Measurements from ENCODE around the gene RB1. TPM values are rescaled to one million over a fixed set of nuclear protein-coding genes. Genes with fewer than 3 reads are reported as not detected.

Gene RB1
- polyA plus RNA-seq, 3 donors, result 18.4 to 38.8 (median 29.9) TPM

GRCh38 chr13:48494874-48495273 lies 191.3 kb downstream of the RB1 start:
- H3K4me3 ChIP-seq (replicated peaks in 1 of 3; ENCODE audit: low read depth in 2 of 3, low read length in 3 of 3), result no peak overlapping the region
- Mint-ChIP-seq H3K4me1 (peaks cover 40% of the 10 kb centered on the region), H3K4me3 (no peak overlapping the region), H3K27ac (peak overlapping the region in 1 of 7 donors; percentile 26), H3K27me3 (ENCODE audit: low read depth in 3 of 3) (peaks cover 0 to 1% (median 0%) of the 10 kb centered on the region in 3 donors), H3K9me3 (peaks cover 0 to 3% (median 0%) of the 10 kb centered on the region in 7 donors), H3K36me3 (peaks cover 38 to 56% of the 10 kb centered on the region in 2 donors)
- H3K36me3 ChIP-seq (replicated peaks in 1 of 2; ENCODE audit: control insufficient read depth in 1 of 2, insufficient read depth in 2 of 2, low read length in 2 of 2), result peaks cover 25 to 55% of the 10 kb centered on the region in 2 donors
- TF ChIP-seq CTCF (IDR thresholded peaks at IDR 0.05), result no peak
- H3K4me1 ChIP-seq (ENCODE audit: control insufficient read depth in 1 of 2, insufficient read depth in 2 of 2, low read length in 2 of 2), result peaks cover 57 to 66% of the 10 kb centered on the region in 2 donors
- no peak overlapping the region for H2AFZ ChIP-seq (ENCODE audit: insufficient read depth, low read depth, low read length, poor library complexity, severe bottlenecking)
- intact Hi-C loops (cut with micrococcal nuclease), result loop anchor here (5.0 kb wide), 2 partner anchors 77 to 82 kb away; no protein-coding TSS in a partner anchor
- peaks cover 18% of the 10 kb centered on the region for H3K79me2 ChIP-seq (ENCODE audit: insufficient read depth, low read length)
- no peak for DNase-seq
- H3K4me2 ChIP-seq (replicated peaks; ENCODE audit: extremely low read depth, low read length, poor library complexity, severe bottlenecking), result no peak overlapping the region
- no peak overlapping the region for H3K9ac ChIP-seq (ENCODE audit: insufficient read depth, low read length, poor library complexity, severe bottlenecking)
- H3K9me3 ChIP-seq (replicated peaks in 1 of 2; ENCODE audit: control insufficient read depth in 1 of 2, insufficient read depth in 1 of 2, low read length in 2 of 2), result no peaks in the 10 kb centered on the region
- peak overlapping the region in 1 of 2 donors; percentile 92 for H3K27ac ChIP-seq (ENCODE audit: low read depth in 1 of 2, low read length in 2 of 2)
- H4K20me1 ChIP-seq (ENCODE audit: insufficient read depth, low read length), result no peaks in the 10 kb centered on the region
- no peaks in the 10 kb centered on the region for H3K27me3 ChIP-seq (ENCODE audit: control insufficient read depth in 2 of 2, insufficient read depth in 2 of 2, low read length in 2 of 2)
- WGBS (ENCODE audit: insufficient coverage), result no CpG with 5 or more reads among the region's 1 CpG

DNA sequence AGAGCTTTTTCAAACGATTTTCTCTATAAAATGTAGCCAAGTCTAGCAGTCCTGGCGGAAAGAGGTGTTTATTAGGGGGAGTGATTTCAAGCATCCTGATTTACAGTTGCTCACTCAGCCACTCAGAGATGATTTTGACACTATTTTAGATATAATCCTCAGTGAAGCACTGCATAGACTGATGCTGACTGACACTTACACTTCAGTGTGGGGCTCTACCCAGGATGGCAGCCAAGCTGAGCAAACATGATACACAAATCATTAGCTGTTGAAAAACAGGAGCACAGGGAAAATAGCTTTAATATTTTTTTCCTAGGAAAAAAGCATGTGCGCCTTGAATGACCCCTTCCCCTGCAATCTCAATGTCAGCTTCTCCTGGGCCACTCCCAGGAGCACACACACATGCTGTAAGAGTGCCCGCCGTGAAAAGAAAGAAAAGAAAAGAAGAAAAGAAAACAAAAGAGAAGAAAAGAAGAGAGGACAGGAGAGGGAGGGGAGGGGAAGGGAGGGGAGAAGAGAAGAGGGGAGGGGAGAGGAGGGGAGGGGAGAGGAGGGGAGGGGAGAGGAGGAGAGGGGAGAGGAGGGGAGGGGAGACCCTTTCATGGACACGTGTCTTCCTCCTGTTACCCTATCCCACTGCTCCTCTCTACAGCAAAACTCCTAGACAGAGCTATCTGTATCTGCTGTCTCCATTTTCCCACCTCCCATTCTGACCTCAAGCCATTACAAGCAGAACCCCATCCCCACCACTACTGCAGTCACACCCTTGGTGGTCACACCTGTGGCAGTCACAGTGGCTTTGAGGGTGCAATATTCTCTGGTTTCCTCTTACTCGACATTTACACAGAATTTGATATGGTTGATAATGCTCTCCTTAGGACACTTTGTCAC lies 193.0 kb downstream of the RB1 start:
- intact Hi-C loops (cut with micrococcal nuclease), result no loop called here
- peaks cover 0 to 3% (median 0%) of the 10 kb centered on the region in 7 donors for H3K9me3 Mint-ChIP-seq
- Histone ChIP-seq H3K4me2 (replicated peaks; ENCODE audit: extremely low read depth, low read length, poor library complexity, severe bottlenecking) (no peak overlapping the region), H3K36me3 (replicated peaks in 1 of 2; ENCODE audit: control insufficient read depth in 1 of 2, insufficient read depth in 2 of 2, low read length in 2 of 2) (peaks cover 25 to 52% of the 10 kb centered on the region in 2 donors), H3K27ac (ENCODE audit: low read depth in 1 of 2, low read length in 2 of 2) (no peak overlapping the region), H4K20me1 (ENCODE audit: insufficient read depth, low read length) (no peaks in the 10 kb centered on the region), H3K79me2 (ENCODE audit: insufficient read depth, low read length) (peaks cover 2% of the 10 kb centered on the region), H3K4me1 (ENCODE audit: control insufficient read depth in 1 of 2, insufficient read depth in 2 of 2, low read length in 2 of 2) (peaks cover 57 to 66% of the 10 kb centered on the region in 2 donors), H3K9me3 (replicated peaks in 1 of 2; ENCODE audit: control insufficient read depth in 1 of 2, insufficient read depth in 1 of 2, low read length in 2 of 2) (no peaks in the 10 kb centered on the region), H3K4me3 (replicated peaks in 1 of 3; ENCODE audit: low read depth in 2 of 3, low read length in 3 of 3) (no peak overlapping the region), H3K9ac (ENCODE audit: insufficient read depth, low read length, poor library complexity, severe bottlenecking) (no peak overlapping the region), H3K27me3 (ENCODE audit: control insufficient read depth in 2 of 2, insufficient read depth in 2 of 2, low read length in 2 of 2) (no peaks in the 10 kb centered on the region), H2AFZ (ENCODE audit: insufficient read depth, low read depth, low read length, poor library complexity, severe bottlenecking) (no peak overlapping the region)
- H3K36me3 Mint-ChIP-seq, result peaks cover 40 to 56% of the 10 kb centered on the region in 2 donors
- peaks cover 0 to 1% (median 0%) of the 10 kb centered on the region in 3 donors for H3K27me3 Mint-ChIP-seq (ENCODE audit: low read depth in 3 of 3)
- peak overlapping the region in 2 of 7 donors; percentile 14 to 37 for H3K27ac Mint-ChIP-seq
- peaks cover 38% of the 10 kb centered on the region for H3K4me1 Mint-ChIP-seq
- TF ChIP-seq CTCF (IDR thresholded peaks at IDR 0.05), result no peak
- DNase-seq, result no peak
- 20% methylated on average over 1 of the region's 7 CpGs for WGBS (ENCODE audit: insufficient coverage)
- no peak overlapping the region for H3K4me3 Mint-ChIP-seq
